DMS153 treated with DMSO at 0.1 percent for 48 hours (cell line): ENCODE measurements around the gene MLLT3.

Experiments
- DNase-seq: peaks from one replicate; lab custom pipeline; 2025; ENCODE audit not compliant: unreplicated experiment; lab: John Stamatoyannopoulos, UW

MLLT3 gene

GRCh38 chr9:20630241-20630943 lies 8.1 kb upstream of the MLLT3 start:
- no peak for DNase-seq

DNA sequence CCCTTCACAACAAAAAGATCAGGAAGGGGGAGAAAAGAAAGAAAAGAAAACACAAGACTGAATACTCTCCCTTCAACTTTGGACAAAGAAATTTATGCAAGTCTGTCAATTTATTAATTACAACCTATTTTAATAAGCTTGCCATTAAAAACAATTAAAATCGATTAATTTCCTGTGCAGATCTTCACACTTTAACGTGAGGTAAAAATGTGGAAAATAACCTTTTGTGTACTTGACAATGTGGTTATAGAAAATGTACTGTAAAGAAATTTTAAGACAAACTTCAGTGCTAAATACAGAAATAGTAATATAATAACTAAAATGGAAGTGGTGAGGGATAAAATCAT lies 2.7 kb upstream of the MLLT3 start:
- DNase-seq, result no peak

GRCh38 chr9:20624201-20625002 lies 2.1 kb upstream of the MLLT3 start:
- DNase-seq, result peak; percentile 72

DNA sequence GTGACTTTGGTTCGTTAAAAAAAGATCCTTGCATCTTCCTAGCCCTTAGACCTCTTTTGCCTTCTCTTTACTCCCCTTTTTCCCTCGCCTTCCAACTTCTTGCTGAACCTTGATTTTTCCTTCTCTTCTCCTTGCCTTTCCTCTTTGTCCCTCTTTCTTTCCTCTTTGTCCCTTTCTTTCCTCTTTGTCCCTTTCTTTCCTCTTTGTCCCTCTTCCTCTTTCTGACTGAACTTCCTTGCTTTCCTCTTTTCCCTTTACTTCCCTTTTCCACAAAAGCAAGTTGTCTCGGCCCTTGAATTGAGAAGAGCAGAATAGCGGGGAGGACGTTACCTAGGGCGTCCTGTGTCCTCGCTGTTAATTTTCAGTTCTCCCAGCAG lies 1.4 kb upstream of the MLLT3 start:
- no peak for DNase-seq

- DNase-seq, result no peak
These were observed 885 bp upstream of the MLLT3 start for GRCh38 chr9:20623021-20623747.

DNA sequence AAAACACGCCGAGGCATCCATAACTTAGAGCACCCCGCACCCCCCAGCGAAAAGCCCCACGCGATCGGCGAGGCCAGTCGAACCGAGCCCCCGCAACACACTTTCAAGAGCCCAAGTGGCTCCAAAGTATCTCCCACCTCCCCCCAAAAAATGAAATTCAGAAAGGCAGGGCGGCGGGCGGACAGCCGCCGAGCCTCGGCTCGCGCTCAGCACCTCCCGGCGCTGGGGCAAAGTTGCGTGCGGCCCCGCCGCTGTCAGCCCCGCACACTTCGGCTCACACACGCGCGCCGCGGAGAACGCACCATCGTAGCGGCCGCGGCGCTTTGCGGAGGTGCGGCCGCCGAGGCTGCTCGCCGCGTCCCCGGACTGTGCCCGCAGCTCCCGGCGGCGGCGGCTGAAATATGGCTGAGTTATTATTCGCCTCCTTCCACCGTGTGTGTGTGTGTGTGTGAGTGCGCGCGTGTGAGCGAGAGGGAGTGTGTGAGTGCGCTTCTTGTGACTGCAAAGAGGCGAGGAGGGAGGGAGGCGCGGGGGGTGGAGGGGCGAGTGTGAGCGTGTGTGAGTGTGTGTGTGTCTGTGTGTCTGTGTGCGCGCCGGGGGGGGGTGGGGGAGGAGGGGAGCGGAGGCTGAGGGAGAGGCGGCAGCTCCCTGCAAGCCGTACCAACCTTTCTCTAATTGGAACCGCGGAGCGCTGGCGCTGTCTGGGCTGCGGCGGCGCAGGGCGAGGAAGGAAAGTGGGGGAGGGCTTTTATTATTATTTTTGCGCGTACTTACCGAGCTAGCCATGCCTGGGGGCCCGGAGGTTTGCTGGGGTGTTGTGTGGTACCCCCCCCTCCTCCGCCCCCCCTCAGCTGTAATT lies 599 bp downstream of the MLLT3 start:
- DNase-seq, result peak; percentile 23

- DNase-seq, result no peak
These were observed 1.4 kb downstream of the MLLT3 start for GRCh38 chr9:20620650-20621470.

DNA sequence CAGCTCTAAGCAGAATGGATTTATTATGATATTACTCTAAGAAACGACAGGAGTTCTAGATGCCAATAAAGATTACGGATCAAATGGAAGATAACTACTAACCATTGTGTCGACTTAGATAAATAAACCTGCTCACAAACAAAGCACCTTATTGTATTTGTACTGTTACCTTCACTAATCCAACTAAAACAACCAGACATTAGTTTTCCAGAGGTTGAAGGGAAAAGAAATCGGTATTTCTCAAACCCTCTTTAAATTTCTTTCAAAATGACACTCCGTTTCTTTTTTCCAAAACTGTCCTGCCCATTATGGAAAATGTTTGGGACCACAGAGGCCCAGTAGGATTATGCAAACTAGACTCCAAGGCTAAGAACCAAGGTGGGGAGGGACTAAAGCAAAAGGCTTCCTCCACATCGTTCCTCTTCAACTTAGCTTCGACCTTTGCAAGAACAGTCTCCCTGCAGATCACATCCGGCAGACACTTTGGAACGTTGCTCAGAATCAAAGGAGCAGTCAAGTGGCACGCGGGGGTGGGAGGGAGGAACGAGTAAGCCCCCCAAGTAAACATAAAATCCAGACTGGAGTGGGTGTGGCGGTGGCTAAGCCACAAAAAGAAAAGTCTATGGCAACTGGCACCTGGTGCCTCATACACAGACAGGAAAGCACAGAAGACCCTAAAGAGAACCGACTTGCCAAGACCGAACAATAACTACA lies 2.7 kb downstream of the MLLT3 start:
- DNase-seq, result no peak

DNA sequence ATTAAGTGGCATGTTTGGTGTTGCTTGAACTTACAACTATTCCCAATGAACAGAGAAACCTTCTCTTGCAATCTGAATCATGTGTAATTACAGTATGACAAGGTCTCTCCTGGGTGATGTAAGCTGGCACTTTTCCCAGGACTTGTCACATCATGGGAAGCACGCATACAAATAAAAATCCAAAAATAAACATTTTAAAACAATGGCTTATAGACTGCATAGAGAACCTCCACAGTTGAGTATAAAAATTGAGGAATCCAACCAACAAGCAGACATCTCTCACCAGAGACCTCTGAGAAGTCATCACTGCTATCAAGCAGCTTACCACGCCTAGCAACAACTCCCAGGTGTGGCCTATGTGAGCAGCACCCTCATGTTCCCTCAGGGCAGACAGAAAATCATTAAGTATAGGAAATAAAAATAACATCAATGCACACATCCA lies 3.9 kb downstream of the MLLT3 start:
- DNase-seq, result peak; percentile 53

DNA sequence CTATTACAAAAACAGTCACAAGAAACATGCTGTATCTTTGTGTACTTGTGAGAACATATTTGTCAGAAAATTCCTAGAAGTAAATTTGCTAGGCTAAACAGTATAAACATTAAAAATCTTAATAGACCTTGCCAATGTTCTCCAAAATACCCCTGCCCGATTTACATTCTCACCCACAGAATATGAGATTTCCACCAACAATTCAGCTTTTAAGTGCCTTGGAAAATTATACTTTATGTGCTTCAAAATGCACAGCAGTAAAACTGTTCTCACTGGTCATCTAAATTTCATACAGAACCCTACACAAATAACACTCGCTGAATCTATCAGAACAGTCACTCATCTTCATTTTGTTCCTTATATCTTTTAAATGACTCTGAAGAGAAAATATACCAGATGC lies 5.5 kb downstream of the MLLT3 start:
- DNase-seq, result no peak

- no peak for DNase-seq
These were observed 7.6 kb downstream of the MLLT3 start for GRCh38 chr9:20614602-20615216.

DNA sequence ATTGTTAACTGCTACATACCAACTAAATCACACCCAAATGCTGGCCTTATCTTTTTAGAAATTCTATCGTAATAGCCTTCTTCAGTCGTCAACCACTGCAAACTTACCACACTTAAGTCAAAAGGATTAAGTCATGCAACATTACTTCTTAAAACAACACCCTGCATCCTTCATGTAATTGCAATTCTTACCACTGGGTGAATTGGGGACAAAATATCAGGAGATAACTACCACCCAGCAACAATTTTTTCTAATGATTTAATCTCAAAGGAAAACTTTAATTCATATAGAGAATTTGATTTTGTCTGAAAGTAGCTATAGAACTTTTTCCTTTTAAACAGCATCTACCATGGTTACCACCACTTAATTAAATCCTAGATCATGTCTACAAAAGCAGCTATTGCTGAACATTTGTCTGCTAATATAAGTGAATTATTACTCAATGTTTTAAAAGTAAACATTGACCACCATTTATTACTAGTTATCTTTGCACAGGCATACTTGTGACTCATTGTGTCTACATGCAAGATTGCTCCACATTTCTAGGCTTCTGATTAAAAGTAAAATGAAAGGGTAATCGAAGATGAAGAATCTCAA lies 10.5 kb downstream of the MLLT3 start:
- DNase-seq, result no peak

DNA sequence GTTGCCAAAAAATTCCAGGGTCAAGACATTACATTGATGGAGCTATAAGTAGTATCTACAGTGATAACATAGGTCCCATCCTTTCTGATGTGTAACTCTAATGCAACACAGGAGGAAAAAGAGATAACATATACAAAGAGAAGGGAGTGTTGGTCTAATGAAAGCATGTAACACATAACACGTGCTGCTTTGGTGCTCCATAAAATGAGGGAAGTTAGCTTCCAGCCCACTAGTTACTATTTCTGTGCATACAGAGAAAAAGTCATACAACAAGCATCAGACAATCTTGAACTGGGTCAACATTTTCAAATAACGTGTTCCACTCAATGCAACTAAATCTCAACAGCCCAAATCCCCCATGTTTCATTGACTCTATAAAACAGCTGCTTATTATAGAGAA lies 11.7 kb downstream of the MLLT3 start:
- no peak for DNase-seq

GRCh38 chr9:20608582-20608981 lies 13.7 kb downstream of the MLLT3 start:
- DNase-seq, result no peak

DNA sequence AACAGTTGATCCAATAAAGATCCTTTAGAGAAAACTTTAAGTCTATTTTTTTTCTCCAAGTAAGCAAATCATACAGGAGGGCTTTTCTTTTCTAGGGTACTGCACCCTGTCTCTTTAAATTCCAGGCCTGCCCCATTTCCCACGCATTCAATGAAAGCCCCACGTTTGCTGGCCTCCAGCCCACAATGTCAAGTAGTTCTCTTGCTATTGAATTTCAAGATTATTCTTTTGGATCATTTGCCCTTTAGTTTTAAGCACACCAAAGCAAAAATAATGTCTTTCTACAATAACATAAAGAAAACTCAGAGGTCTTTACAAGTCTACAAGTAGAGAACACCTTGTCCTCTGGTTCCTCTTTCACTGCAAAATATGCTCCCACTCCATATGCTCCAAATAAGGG lies 15.6 kb downstream of the MLLT3 start:
- DNase-seq, result no peak

- DNase-seq, result no peak
These were observed 17.7 kb downstream of the MLLT3 start for GRCh38 chr9:20604562-20604961.

DNA sequence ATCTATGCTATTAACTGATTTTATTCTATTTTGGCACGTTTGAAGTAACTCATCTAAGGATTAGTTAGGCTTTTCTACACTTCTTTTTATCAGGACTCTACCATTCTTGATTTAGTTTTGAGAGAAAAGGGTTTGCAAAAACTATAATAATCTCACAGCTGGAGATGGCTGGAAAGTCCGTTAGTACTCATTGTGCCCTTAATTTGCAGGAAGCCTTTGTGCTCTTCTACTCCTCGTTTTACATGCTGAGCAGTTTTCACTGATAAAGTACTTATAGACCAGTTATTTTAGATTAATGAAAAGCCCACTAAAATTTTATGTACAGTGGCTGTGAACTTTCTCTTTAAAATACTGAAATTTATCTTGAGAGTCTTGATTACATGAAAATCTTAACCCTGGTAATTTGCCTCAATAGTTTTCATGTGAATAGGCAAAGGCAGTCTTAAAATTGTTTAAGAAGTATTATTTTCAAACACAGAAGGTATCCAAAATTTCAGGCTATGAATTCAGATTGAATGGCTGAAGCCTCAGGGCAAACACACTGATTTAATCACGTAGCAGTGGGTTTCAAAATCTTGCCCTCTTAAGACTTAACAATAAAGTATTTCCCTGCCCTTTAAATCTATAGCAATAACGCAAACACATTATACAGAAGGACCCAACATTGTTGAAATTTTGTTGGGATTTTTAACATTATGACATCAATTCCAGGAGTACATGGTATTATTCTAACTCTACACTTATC lies 18.6 kb downstream of the MLLT3 start:
- DNase-seq, result no peak

DNA sequence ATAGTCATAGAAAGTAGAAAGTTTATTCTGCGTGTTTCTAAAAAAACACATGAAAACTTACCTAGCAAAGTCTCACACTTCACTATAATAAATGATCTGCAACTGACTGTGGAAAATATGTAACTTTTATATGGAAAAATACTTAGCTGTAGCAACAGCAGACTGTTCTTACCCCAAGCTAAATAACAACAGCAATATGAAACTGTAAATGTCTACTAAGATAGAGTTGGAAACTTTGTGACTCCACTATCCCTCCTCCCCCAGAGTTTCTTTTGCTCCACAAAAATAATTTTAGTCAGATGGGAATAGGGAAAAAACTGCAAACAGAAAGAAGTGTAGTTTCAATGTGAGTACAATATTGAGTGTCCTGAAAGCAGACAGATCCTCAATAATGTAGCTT lies 21.0 kb downstream of the MLLT3 start:
- no peak for DNase-seq
